22Rv1 (cell line): ENCODE data around the gene COL24A1.

Source experiments
- ZFX ChIP-seq: fragments of 450-650 bp; IDR thresholded peaks from 2 replicates; pipeline ENCODE4 v1.6.1; 2017; ENCODE audit warnings: antibody characterized with exemption, borderline replicate concordance
- TF ChIP-seq, protein P1 (sequence below): fragments of 450-650 bp; IDR thresholded peaks from 2 replicates; pipeline ENCODE4 v1.5.1; 2017; ENCODE audit warnings: mild to moderate bottlenecking

DNA sequence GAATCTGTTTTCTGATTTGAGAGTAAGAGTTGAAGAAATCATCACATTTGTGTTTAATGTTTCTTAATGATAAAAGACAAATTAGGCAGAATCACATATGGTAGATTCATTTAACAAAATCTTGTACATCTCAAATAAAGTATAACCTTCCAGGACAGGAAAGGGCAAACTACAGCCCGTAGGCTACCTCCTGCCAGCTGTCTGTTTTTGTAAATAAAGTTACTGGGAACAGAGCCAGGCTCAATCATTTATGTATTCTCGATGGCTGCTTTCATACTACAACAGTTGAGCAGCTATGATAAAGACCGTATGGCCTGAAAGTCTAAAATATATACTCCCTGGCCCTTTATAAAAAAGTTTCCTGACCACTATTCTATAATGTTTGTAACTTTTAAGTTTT, 204.1 kb downstream of the COL24A1 start:
- TF ChIP-seq, protein P1, sequence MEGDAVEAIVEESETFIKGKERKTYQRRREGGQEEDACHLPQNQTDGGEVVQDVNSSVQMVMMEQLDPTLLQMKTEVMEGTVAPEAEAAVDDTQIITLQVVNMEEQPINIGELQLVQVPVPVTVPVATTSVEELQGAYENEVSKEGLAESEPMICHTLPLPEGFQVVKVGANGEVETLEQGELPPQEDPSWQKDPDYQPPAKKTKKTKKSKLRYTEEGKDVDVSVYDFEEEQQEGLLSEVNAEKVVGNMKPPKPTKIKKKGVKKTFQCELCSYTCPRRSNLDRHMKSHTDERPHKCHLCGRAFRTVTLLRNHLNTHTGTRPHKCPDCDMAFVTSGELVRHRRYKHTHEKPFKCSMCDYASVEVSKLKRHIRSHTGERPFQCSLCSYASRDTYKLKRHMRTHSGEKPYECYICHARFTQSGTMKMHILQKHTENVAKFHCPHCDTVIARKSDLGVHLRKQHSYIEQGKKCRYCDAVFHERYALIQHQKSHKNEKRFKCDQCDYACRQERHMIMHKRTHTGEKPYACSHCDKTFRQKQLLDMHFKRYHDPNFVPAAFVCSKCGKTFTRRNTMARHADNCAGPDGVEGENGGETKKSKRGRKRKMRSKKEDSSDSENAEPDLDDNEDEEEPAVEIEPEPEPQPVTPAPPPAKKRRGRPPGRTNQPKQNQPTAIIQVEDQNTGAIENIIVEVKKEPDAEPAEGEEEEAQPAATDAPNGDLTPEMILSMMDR, result no peak
- no peak for TF ChIP-seq ZFX
